ENCODE results near the gene ATP5F1B. TPM values are rescaled to one million over a fixed set of nuclear protein-coding genes. Genes with fewer than 3 reads are reported as not detected.

ATP5F1B gene
- total and polyA plus RNA-seq, 9 of the 15 experiments (the other 6 are each of a cell fraction or from before 2014, with no cell fraction given): 908 to 3,125 (median 1,482) TPM

DNA sequence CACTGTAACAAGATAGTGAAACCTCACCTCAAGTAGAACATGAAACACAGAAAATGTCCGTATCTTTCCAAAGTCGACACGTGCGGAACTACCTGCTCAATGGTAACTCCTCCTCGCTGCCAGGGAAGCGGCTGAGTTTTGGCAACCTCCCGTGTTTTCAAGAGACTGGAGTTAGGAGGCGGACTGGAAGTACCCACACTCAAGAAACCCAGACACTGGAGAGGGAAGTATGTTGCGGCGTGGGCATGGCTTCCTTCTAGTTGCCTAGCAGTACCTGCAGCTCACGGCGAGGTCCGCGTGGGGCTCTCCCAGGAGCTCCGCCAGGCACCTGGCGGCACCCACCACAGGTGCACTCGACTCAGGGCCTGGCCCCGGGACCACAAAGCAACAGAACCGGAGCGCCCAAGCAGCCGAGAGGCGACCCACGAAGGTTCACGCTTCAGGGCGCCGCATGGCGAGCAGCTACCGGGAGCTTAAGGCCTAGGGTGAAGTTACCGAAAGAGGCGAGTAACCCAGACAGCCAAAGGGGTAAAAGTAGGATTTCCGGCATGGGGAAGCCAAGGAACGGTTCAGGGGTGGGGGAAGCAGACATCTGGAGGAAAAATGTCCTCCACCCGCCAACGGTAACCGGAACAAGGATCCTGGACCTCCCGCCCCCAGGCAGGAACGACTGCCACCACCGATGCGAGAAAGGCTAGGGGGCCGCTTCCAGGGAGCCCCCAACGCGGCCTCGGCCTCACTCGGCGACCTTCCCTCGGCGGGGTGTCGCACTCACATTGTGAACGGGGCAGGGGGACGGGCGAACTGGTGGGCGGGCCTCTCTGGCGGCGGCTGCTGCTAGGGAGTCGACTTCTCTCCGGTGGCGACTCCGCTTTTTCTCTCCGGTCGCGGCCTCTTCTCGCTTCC is 41.7 kb upstream of the ATP5F1B start (continued):
- TF ChIP-seq ETV5 (CRISPR knock-in tag; IDR thresholded peaks at IDR 0.05; ENCODE audit: low read depth) (no peak), CBX3 (IDR thresholded peaks at IDR 0.05; ENCODE audit: borderline replicate concordance in 1 of 2, low read length in 2 of 2) (no peak), RBM17 (IDR thresholded peaks at IDR 0.05; ENCODE audit: borderline replicate concordance, low read depth, low read length) (no peak), SLC30A9 (CRISPR knock-in tag; IDR thresholded peaks at IDR 0.05) (no peak), POLR2A (conservative IDR thresholded peaks at IDR 0.05) (no peak; the same call in 1 of the 2 replicates), SMAD4 (CRISPR knock-in tag; conservative IDR thresholded peaks at IDR 0.05) (peak; percentile 24), NR2F6 (CRISPR knock-in tag; IDR thresholded peaks at IDR 0.05) (no peak), TEAD1 (CRISPR knock-in tag; IDR thresholded peaks at IDR 0.05) (peak in 1 of 2 experiments; percentile 36; a peak in 1 of 4 replicates), ZFX (CRISPR knock-in tag; IDR thresholded peaks at IDR 0.05) (peak; percentile 74; the same call in 1 of the 2 replicates), EP300 (IDR thresholded peaks at IDR 0.05; ENCODE audit: low read length) (no peak), ETV6 (IDR thresholded peaks at IDR 0.05; ENCODE audit: borderline replicate concordance in 1 of 2, low read depth in 2 of 2, low read length in 1 of 2) (no peak), ETV6 (CRISPR knock-in tag; IDR thresholded peaks at IDR 0.05; ENCODE audit: borderline replicate concordance) (no peak), ZNF785 (CRISPR knock-in tag; IDR thresholded peaks at IDR 0.05) (no peak), NONO (IDR thresholded peaks at IDR 0.05; ENCODE audit: low read depth in 2 of 2, low read length in 1 of 2) (no peak), COPS2 (conservative IDR thresholded peaks at IDR 0.05) (no peak), CBX1 (IDR thresholded peaks at IDR 0.05; ENCODE audit: low read depth) (no peak), ZSCAN32 (CRISPR knock-in tag; IDR thresholded peaks at IDR 0.05) (no peak), DACH1 (IDR thresholded peaks at IDR 0.05; ENCODE audit: partially characterized antibody) (no peak), SMC3 (conservative IDR thresholded peaks at IDR 0.05; ENCODE audit: insufficient read depth, low read depth, low read length) (no peak), HNRNPH1 (optimal IDR thresholded peaks at IDR 0.05; ENCODE audit: low read depth, low read length) (no peak), SMAD2 (IDR thresholded peaks at IDR 0.05; ENCODE audit: low read depth, low read length) (no peak), STAG1 (CRISPR knock-in tag; IDR thresholded peaks at IDR 0.05; ENCODE audit: borderline replicate concordance) (0 out of 2 replicates have a peak, but pooled peaks have one; percentile 43)
- TF ChIP-seq, protein P1, sequence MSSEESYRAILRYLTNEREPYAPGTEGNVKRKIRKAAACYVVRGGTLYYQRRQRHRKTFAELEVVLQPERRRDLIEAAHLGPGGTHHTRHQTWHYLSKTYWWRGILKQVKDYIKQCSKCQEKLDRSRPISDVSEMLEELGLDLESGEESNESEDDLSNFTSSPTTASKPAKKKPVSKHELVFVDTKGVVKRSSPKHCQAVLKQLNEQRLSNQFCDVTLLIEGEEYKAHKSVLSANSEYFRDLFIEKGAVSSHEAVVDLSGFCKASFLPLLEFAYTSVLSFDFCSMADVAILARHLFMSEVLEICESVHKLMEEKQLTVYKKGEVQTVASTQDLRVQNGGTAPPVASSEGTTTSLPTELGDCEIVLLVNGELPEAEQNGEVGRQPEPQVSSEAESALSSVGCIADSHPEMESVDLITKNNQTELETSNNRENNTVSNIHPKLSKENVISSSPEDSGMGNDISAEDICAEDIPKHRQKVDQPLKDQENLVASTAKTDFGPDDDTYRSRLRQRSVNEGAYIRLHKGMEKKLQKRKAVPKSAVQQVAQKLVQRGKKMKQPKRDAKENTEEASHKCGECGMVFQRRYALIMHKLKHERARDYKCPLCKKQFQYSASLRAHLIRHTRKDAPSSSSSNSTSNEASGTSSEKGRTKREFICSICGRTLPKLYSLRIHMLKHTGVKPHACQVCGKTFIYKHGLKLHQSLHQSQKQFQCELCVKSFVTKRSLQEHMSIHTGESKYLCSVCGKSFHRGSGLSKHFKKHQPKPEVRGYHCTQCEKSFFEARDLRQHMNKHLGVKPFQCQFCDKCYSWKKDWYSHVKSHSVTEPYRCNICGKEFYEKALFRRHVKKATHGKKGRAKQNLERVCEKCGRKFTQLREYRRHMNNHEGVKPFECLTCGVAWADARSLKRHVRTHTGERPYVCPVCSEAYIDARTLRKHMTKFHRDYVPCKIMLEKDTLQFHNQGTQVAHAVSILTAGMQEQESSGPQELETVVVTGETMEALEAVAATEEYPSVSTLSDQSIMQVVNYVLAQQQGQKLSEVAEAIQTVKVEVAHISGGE (CRISPR knock-in tag; IDR thresholded peaks at IDR 0.05): no peak; a peak in 2 of 6 replicates
- TF ChIP-seq, protein P2, sequence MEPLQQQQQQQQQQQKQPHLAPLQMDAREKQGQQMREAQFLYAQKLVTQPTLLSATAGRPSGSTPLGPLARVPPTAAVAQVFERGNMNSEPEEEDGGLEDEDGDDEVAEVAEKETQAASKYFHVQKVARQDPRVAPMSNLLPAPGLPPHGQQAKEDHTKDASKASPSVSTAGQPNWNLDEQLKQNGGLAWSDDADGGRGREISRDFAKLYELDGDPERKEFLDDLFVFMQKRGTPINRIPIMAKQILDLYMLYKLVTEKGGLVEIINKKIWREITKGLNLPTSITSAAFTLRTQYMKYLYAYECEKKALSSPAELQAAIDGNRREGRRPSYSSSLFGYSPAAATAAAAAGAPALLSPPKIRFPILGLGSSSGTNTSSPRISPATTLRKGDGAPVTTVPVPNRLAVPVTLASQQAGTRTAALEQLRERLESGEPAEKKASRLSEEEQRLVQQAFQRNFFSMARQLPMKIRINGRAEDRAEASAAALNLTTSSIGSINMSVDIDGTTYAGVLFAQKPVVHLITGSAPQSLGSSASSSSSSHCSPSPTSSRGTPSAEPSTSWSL (CRISPR knock-in tag; IDR thresholded peaks at IDR 0.05; ENCODE audit: borderline replicate concordance): no peak
